H4 (cell line): Measurements from ENCODE around the gene MLANA. TPM values are rescaled to one million over a fixed set of nuclear protein-coding genes. Genes with fewer than 3 reads are reported as not detected.
"Not testable (repeated sequence)": the region's sequence is repeated elsewhere in the genome, so short reads cannot be mapped to it uniquely, and the experiment has no call there.

Experiments
- DNase-seq: peaks from one replicate; pipeline ENCODE4 v3.0.0-alpha.2; 2015; ENCODE audit warnings: low spot score
- total RNA-seq: library from RNA; depleted of rRNA; stranded (reverse); fragments of >200 nt; shearing (Covaris generic); gene quantifications from 2 replicates; pipeline ENCODE4 v1.2.3, GENCODE V29; 2014

The MLANA gene
- total RNA-seq, 1 experiment from 2014 or later: not detected

GRCh38 chr9:5869315-5870019, 21.2 kb upstream of the MLANA start:
- DNase-seq: peak; percentile 8

- DNase-seq: no peak
Measured at GRCh38 chr9:5870020-5870339, 20.7 kb upstream of the MLANA start.

- DNase-seq: no peak
Measured at GRCh38 chr9:5870691-5871090, 20.0 kb upstream of the MLANA start.

- DNase-seq: no peak
Measured at GRCh38 chr9:5871785-5872184, 18.9 kb upstream of the MLANA start.

GRCh38 chr9:5872511-5872910, 18.2 kb upstream of the MLANA start:
- DNase-seq: no peak

- no peak for DNase-seq
Measured at GRCh38 chr9:5873439-5873838, 17.2 kb upstream of the MLANA start.

- no peak for DNase-seq
Measured at GRCh38 chr9:5874048-5874447, 16.6 kb upstream of the MLANA start.

- DNase-seq: no peak
Measured at GRCh38 chr9:5876026-5876425, 14.7 kb upstream of the MLANA start.

GRCh38 chr9:5876711-5877110, 14.0 kb upstream of the MLANA start:
- no peak for DNase-seq

GRCh38 chr9:5879419-5880181, 11.1 kb upstream of the MLANA start:
- peak; percentile 27 for DNase-seq

GRCh38 chr9:5882244-5883012, 8.3 kb upstream of the MLANA start:
- DNase-seq: not testable (repeated sequence)

GRCh38 chr9:5884191-5884590, 6.5 kb upstream of the MLANA start:
- no peak for DNase-seq

GRCh38 chr9:5886114-5886939, 4.4 kb upstream of the MLANA start:
- DNase-seq: peak; percentile 55

- no peak for DNase-seq
Measured at GRCh38 chr9:5892456-5893133, 1.9 kb downstream of the MLANA start.

- DNase-seq: no peak
Measured at GRCh38 chr9:5893134-5893505, 2.4 kb downstream of the MLANA start.

GRCh38 chr9:5893591-5894236, 3.0 kb downstream of the MLANA start:
- no peak for DNase-seq

GRCh38 chr9:5894237-5894959, 3.7 kb downstream of the MLANA start:
- no peak for DNase-seq

- DNase-seq: no peak
Measured at GRCh38 chr9:5895782-5896181, 5.1 kb downstream of the MLANA start.

GRCh38 chr9:5896863-5897262, 6.2 kb downstream of the MLANA start:
- DNase-seq: no peak

GRCh38 chr9:5897851-5898250, 7.2 kb downstream of the MLANA start:
- no peak for DNase-seq
